Measurements from ENCODE around the gene SNX24. TPM values are rescaled to one million over a fixed set of nuclear protein-coding genes. Genes with fewer than 3 reads are reported as not detected.
"Not testable (repeated sequence)": the region's sequence is repeated elsewhere in the genome, so short reads cannot be mapped to it uniquely, and the experiment has no call there.

Gene SNX24
- total RNA-seq, 4 donors from 2014 or later, result 13.3 to 21.5 (median 17.9) TPM

- no peak for TF ChIP-seq CTCF (IDR thresholded peaks at IDR 0.05)
- ATAC-seq (ENCODE audit: low FRiP score), result no peak
- no peak for DNase-seq (ENCODE audit: low spot score)
Measured at GRCh38 chr5:122971333-122971732, 125.9 kb downstream of the SNX24 start.

DNA sequence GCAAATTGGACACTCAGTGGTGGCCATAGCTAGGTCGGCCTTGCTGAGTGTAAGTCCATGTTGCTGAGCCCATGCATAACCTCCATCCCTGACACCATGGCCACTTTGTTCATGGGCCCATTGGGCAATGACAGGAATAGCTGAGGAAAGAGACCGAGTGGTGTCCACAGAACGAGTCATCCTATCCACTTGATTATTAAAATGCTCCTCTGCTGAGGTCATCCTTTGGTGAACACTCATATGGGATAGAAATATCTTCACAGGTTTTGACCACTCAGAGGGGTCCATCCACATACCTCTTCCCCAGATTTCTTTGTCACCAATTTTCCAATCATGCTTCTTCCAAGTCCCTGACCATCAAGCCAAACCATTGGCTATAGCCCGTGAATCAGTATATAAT is 127.5 kb downstream of the SNX24 start:
- TF ChIP-seq CTCF (IDR thresholded peaks at IDR 0.05), result no peak
- ATAC-seq (ENCODE audit: low FRiP score) (no peak), DNase-seq (ENCODE audit: low spot score) (no peak)

DNA sequence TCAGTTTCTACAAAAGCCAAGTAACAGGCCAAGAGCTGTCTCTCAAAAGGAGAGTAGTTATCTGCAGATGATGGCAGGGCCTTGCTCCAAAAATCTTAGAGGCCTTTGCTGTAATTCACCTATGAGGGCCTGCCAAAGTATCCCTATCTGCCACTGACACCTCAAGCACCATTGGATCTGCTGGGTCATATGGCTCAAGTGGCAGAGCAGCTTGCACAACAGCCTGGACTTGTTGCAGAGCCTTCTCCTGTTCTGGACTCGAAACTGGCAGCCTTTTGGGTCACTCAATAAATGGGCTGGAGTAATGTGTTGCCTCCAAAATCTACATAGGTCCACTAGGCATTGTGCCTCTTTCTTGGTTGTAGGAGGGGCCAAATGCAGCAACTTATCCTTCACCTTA is 128.3 kb downstream of the SNX24 start:
- not testable (repeated sequence) for DNase-seq (ENCODE audit: low spot score); ATAC-seq (ENCODE audit: low FRiP score)

- not testable (repeated sequence) for DNase-seq (ENCODE audit: low spot score); ATAC-seq (ENCODE audit: low FRiP score)
Measured at GRCh38 chr5:122974251-122974650, 128.8 kb downstream of the SNX24 start.

GRCh38 chr5:122977319-122977718 is 131.9 kb downstream of the SNX24 start:
- ATAC-seq (ENCODE audit: low FRiP score) (no peak), DNase-seq (ENCODE audit: low spot score) (no peak)
- no peak for TF ChIP-seq CTCF (IDR thresholded peaks at IDR 0.05)

- ATAC-seq (ENCODE audit: low FRiP score) (no peak), DNase-seq (ENCODE audit: low spot score) (no peak)
- no peak for TF ChIP-seq CTCF (IDR thresholded peaks at IDR 0.05)
Measured at GRCh38 chr5:122978068-122978467, 132.7 kb downstream of the SNX24 start.

- TF ChIP-seq CTCF (IDR thresholded peaks at IDR 0.05), result no peak
- ATAC-seq (ENCODE audit: low FRiP score) (no peak), DNase-seq (ENCODE audit: low spot score) (no peak)
Measured at GRCh38 chr5:122978644-122979297, 133.4 kb downstream of the SNX24 start.

DNA sequence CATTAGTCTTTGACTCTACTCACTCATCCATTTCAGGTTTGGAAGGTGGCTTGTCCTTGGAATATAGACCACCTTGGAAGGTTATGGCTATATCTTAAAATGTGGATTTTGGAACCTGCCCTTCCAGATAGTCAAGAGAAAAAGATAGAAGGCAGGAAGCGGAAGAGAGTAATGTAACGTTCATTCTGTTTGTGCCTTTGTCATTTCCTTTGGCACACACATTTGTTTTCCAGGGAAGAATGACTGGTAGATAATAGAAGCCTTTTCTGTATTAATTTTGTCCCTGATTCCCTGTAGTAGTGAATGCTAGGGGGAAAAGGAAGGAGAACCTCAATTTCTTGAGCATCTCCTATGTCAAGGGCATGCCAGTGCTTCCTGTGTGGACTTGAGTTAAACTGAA is 136.4 kb downstream of the SNX24 start:
- DNase-seq (ENCODE audit: low spot score) (no peak), ATAC-seq (ENCODE audit: low FRiP score) (no peak)

More for the DNA sequence above, 136.4 kb downstream of the SNX24 start:
- no peak for TF ChIP-seq CTCF (IDR thresholded peaks at IDR 0.05)

All from omental fat pad (tissue), 4 donors.